ENCODE measurements around the gene GSG1.
"Not testable (repeated sequence)": the region's sequence is repeated elsewhere in the genome, so short reads cannot be mapped to it uniquely, and the experiment has no call there.

Gene GSG1

GRCh38 chr12:13097491-13098011 lies 5.9 kb downstream of the GSG1 start:
- Histone ChIP-seq H3K27ac (peak overlapping the region in 20 of 21 experiments; percentile 30 to 99 (median 97)), H3K4me3 (peak overlapping the region in 4 of 7 experiments; percentile 6 to 17 (median 13))

DNA sequence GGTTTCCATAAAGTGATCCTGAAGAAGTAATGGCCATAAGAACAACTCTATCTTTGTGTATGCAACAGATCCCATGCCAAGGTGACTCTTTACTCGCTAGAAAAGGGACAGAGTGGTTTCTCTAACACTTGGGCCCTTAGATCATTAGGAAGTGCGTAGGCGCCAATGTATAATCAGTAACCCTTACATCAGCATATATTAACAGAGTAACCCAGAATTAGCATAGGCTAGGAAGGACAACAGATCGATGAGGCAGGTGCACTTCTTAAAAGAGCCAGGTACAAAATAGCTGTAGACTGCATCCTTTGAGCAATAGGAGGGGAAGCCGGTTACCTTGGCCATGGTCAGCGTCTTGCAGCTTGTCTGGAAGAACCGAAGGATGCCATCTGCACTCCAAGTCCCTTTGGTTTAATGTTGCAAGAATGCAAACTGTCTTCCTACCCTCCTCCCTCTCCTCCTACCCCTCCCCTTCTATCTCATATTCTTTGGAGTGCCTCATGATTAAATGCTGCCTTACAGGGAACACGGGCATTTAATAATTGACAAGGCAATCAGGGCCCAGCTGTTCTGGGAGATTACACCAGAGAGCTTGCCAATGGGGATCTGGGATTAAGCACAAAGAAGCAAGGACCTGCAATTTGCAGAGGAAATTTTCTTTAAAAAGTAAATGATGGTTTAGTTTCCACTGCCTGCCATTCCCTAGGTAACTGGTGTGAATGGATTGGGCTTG lies 8.0 kb downstream of the GSG1 start:
- Histone ChIP-seq H3K4me3 (no peak overlapping the region), H3K27ac (peak overlapping the region in 2 of 21 experiments; percentile 25 to 40)

- peak overlapping the region in 1 of 21 experiments; percentile 71 for H3K27ac ChIP-seq
These were observed 9.1 kb downstream of the GSG1 start for GRCh38 chr12:13094367-13094766.

GRCh38 chr12:13093848-13094220 lies 9.6 kb downstream of the GSG1 start:
- H3K4me3 ChIP-seq: no peak overlapping the region
- H3K27ac ChIP-seq: peak overlapping the region in 4 of 21 experiments; percentile 11 to 71 (median 32)

More at GRCh38 chr12:13094367-13094766, 9.1 kb downstream of the GSG1 start:
- H3K4me3 ChIP-seq: no peak overlapping the region

GRCh38 chr12:13093191-13093847 lies 10.1 kb downstream of the GSG1 start:
- no peak overlapping the region for H3K4me3 ChIP-seq
- peak overlapping the region in 4 of 21 experiments; percentile 11 to 71 (median 32) for H3K27ac ChIP-seq

DNA sequence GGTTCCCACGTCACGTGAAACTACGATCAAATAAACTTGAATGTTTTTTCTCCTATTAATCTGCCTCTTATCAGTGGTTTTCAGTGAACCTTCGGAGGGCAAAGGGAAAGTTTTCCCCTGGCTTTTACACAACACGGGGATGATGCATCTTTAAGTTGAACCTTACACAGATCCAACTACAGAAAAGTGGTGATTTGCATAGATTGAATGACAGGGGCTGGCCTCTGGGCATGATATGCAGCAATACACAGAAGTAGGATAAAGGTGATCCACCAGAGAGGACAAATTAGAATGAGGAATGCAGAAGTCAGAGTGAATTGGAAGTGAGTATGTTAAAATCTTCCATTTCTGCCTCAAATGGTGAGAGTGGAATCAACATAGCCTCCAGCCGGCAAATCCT lies 11.6 kb downstream of the GSG1 start:
- Histone ChIP-seq H3K27ac (no peak overlapping the region), H3K4me3 (no peak overlapping the region)

DNA sequence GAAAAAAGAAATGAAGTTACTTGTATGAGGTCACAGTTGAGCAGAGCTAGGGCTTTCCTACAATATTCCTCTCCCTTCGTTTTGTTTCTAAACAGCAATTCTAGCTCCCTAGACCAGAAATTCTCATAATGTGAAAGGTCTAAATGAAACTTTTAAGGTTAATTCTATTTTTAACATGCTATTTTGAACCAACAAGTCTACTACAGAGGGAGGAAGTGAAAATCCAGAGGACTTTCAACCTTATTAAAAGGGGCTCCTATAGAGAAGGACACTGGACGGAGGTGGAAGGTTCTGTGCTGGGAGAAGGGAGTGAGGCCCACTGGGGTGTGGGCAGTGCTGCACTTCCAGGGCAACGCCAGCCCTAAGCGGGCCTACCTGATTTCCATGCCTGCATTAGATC lies 13.4 kb downstream of the GSG1 start:
- no peak overlapping the region for H3K4me3 ChIP-seq
- H3K27ac ChIP-seq: no peak overlapping the region

- no peak overlapping the region for H3K4me3 ChIP-seq
- no peak overlapping the region for H3K27ac ChIP-seq
These were observed 15.0 kb downstream of the GSG1 start for GRCh38 chr12:13088496-13088895.

- Histone ChIP-seq H3K4me3 (no peak overlapping the region), H3K27ac (no peak overlapping the region)
These were observed 15.7 kb downstream of the GSG1 start for GRCh38 chr12:13087766-13088165.

DNA sequence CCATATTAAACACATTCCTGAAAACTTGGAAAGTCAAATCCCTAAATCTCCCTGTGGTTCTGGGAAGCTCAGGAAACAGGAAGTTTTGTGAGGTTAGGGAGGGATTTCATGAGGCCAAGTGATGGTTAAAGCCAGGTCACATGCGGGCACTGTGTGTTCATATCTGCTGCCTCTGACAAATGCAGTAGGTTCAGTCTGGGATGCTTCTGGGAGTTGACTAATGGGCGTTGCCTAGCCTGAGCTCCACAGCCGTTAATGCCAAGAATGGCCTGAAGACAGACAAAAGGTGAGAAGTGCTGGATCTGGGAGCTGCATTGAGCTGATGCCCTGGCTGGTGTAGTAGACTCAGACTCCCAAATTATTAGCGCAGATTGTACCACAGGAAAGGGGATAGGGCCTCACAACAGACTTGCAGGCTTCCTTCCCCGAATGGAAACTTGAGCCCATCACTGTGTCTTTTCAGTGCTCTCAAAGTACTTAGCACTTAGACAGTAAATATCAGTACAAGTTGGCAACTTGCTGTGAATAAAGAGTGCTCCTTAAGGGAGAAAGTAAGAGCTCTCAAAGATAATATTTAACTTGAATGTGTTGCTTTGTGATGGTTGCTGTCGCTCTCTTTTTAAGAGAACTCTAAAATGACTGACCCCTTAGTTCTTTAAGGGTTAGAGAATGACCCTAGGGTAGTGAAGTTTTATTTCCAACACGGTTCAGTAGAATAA lies 17.3 kb downstream of the GSG1 start:
- no peak overlapping the region for H3K27ac ChIP-seq

GRCh38 chr12:13084898-13085640 lies 18.4 kb downstream of the GSG1 start:
- no peak overlapping the region for H3K4me3 ChIP-seq
- no peak overlapping the region for H3K27ac ChIP-seq

More for the DNA sequence above, 17.3 kb downstream of the GSG1 start:
- H3K4me3 ChIP-seq: no peak overlapping the region

DNA sequence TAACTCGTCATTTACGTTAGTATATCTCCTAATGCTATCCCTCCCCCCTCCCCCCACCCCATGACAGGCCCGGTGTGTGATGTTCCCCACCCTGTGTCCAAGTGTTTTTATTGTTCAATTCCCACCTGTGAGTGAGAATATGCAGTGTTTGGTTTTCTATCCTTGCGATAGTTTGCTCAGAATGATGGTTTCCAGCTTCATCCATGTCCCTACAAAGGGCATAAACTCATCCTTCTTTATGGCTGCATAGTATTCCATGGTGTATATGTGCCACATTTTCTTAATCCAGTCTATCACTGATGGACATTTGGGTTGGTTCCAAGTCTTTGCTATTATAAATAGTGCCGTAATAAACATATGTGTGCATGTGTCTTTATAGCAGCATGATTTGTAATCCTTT lies 19.8 kb downstream of the GSG1 start:
- not testable (repeated sequence) for H3K27ac ChIP-seq, H3K4me3 ChIP-seq

GRCh38 chr12:13082861-13083260 lies 20.6 kb downstream of the GSG1 start:
- H3K27ac ChIP-seq: no peak overlapping the region
- no peak overlapping the region for H3K4me3 ChIP-seq

- Histone ChIP-seq H3K4me3 (no peak overlapping the region), H3K27ac (no peak overlapping the region)
These were observed 23.2 kb downstream of the GSG1 start for GRCh38 chr12:13080266-13080665.

GRCh38 chr12:13079440-13079906 lies 24.0 kb downstream of the GSG1 start:
- H3K27ac ChIP-seq: no peak overlapping the region
- no peak overlapping the region for H3K4me3 ChIP-seq

- Histone ChIP-seq H3K27ac (no peak overlapping the region), H3K4me3 (no peak overlapping the region)
These were observed 27.5 kb downstream of the GSG1 start for GRCh38 chr12:13075786-13076570.

DNA sequence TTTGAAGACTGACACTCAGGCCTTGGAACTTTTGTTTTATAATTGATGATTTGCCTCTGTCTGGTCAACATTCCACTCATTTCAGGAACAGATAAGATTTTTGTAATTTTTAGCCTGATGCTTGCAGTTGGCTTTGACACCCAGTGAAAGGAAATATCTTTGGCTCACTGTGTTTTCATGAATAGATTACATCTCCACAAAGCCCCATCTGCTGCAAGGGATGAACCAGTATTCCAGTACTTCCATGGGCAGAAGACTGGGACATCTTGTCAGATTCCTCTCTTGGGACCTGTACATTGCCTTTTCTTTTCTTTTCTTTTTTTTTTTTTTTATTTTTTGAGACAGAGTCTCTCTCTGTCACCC lies 28.4 kb downstream of the GSG1 start:
- Histone ChIP-seq H3K27ac (no peak overlapping the region), H3K4me3 (no peak overlapping the region)

GRCh38 chr12:13074396-13075117 lies 28.9 kb downstream of the GSG1 start:
- H3K27ac ChIP-seq: no peak overlapping the region
- H3K4me3 ChIP-seq: no peak overlapping the region

All from skin epidermis (tissue), 12 donors.